Caco-2 (cell line): ENCODE data around the gene RBM47. TPM values are rescaled to one million over a fixed set of nuclear protein-coding genes. Genes with fewer than 3 reads are reported as not detected.

Source experiments
- BruUV-seq: library from RNA; stranded (reverse); fragments of 400-500 nt; replicated peaks from 2 replicates; lab custom pipeline; 2021; lab: Mats Ljungman, UMichigan
- CTCF ChIA-PET: fragments of 300-600 bp; sonication (Branson Sonifier 250); formaldehyde crosslinking; loops from one replicate; lab custom pipeline; 2022; ENCODE audit warnings: antibody characterized with exemption; lab: Charles Lee
- POLR2A ChIA-PET: fragments of 300-600 bp; sonication (Branson Sonifier 250); formaldehyde crosslinking; loops from one replicate; lab custom pipeline; 2022; ENCODE audit warnings: antibody characterized with exemption; lab: Charles Lee
- DNase-seq, 2 experiments: peaks; one replicate each; pipeline versions ENCODE4 v3.0.0 to v3.0.0-alpha.2; 2020 to 2022
- H3K27me3 ChIP-seq: replicated peaks from 2 replicates; pipeline ENCODE4 v1.6.0; 2011; ENCODE audit warnings: low read length; ENCODE audit not compliant: control insufficient read depth, insufficient read depth
- H3K36me3 ChIP-seq: 2 replicates; pipeline ENCODE4 v1.5.1; 2011; ENCODE audit warnings: low read length; ENCODE audit not compliant: control insufficient read depth, insufficient read depth
- H3K4me1 ChIP-seq: fragments of 250-450 bp; sonication (Bioruptor Pico); 2 replicates; pipeline ENCODE4 v1.5.1; 2020; ENCODE audit warnings: mild to moderate bottlenecking
- H3K4me3 ChIP-seq: 2 replicates; pipeline ENCODE4 v1.5.1; 2011; ENCODE audit warnings: low read depth, mild to moderate bottlenecking, control low read depth, low read length
- H3K9me3 ChIP-seq: fragments of 250-450 bp; sonication (Bioruptor Pico); 2 replicates; pipeline ENCODE4 v1.5.1; 2020; ENCODE audit warnings: mild to moderate bottlenecking, moderate library complexity
- H3K27ac Mint-ChIP-seq: one replicate; pipeline ENCODE4 v1.8.0; 2022; ENCODE audit warnings: mixed read lengths; ENCODE audit not compliant: unreplicated experiment
- H3K27me3 Mint-ChIP-seq: one replicate; pipeline ENCODE4 v1.8.0; 2022; ENCODE audit warnings: mixed read lengths; ENCODE audit not compliant: insufficient read depth, unreplicated experiment
- H3K36me3 Mint-ChIP-seq: one replicate; pipeline ENCODE4 v1.8.0; 2022; ENCODE audit warnings: mild to moderate bottlenecking, mixed read lengths; ENCODE audit not compliant: insufficient read depth, unreplicated experiment
- H3K4me1 Mint-ChIP-seq: one replicate; pipeline ENCODE4 v1.8.0; 2022; ENCODE audit warnings: low read depth, mixed read lengths; ENCODE audit not compliant: unreplicated experiment
- H3K4me3 Mint-ChIP-seq: one replicate; pipeline ENCODE4 v1.8.0; 2022; ENCODE audit warnings: mild to moderate bottlenecking, moderate library complexity, mixed read lengths; ENCODE audit not compliant: unreplicated experiment
- H3K9me3 Mint-ChIP-seq: one replicate; pipeline ENCODE4 v1.8.0; 2022; ENCODE audit warnings: mixed read lengths; ENCODE audit not compliant: unreplicated experiment
- intact Hi-C: fragments of 100-400 bp; cut with micrococcal nuclease; formaldehyde crosslinking; loops from one replicate; pipeline ENCODE4 v1.10.0; 2022; ENCODE audit not compliant: unreplicated experiment
- total RNA-seq: library from RNA; stranded (reverse); gene quantifications from 2 replicates; pipeline ENCODE4 v1.2.3, GENCODE V29; 2022
- TF ChIP-seq, protein P1 (sequence below), 2 experiments: fragments of 200-600 bp in 1 of 2; IDR thresholded peaks; 1 replicate in 1 of 2; 2 replicates in 1 of 2; pipeline versions ENCODE4 v1.5.1 to v1.8.0; 2011 to 2022; ENCODE audit warnings: antibody characterized with exemption in 1 of 2, control low read depth in 1 of 2, inconsistent platforms in 1 of 2, low read depth in 1 of 2, low read length in 1 of 2, mild to moderate bottlenecking in 1 of 2, moderate library complexity in 1 of 2; ENCODE audit not compliant: insufficient read depth in 1 of 2, severe bottlenecking in 1 of 2, unreplicated experiment in 1 of 2

RBM47 gene
- total RNA-seq, 1 experiment from 2014 or later: 62.1 TPM

DNA sequence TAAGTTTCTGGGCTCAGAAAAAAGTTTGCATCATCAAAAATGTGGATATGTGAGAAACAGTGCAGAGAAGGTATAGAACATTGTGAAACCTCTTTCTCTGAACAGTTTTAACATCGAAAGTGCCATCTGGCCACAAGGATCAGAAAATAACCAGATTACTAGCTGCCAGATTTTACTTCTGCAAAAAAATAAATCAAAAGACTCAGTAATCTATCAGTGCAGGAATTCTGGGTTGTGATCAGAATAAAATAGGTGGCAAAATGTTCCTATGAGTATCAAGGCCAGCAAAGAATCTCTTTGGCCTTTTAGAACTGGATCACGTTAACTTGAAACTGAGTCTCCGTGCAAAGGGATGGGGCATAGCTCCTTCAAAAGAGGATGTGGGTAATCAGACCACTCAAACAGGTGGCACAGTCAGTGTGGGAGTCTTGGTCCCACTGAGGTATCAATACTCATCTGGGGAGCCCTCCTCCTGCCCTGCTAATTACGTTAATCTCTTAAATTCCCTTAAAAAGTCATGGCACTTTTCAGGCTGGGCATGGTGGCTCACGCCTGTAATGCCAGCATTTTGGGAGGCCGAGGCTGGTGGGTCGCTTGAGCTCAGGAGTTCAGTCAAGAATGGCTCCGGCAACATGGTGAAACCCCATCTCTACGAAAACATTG is 26.7 kb upstream of the RBM47 start:
- Mint-ChIP-seq H3K36me3 (no peaks in the 10 kb centered on the region), H3K27me3 (no peaks in the 10 kb centered on the region), H3K27ac (no peak overlapping the region), H3K9me3 (no peaks in the 10 kb centered on the region), H3K4me3 (no peak overlapping the region), H3K4me1 (peaks cover 4% of the 10 kb centered on the region)
- ChIA-PET CTCF (no interaction called here), POLR2A (no interaction called here)
- H3K36me3 ChIP-seq: no peaks in the 10 kb centered on the region
- no TSS peak for BruUV-seq
- DNase-seq: no peak
- intact Hi-C loops: no loop called here
- H3K4me3 ChIP-seq: no peak overlapping the region
- no peaks in the 10 kb centered on the region for H3K9me3 ChIP-seq
- H3K27me3 ChIP-seq: no peaks in the 10 kb centered on the region
- TF ChIP-seq, protein P1, sequence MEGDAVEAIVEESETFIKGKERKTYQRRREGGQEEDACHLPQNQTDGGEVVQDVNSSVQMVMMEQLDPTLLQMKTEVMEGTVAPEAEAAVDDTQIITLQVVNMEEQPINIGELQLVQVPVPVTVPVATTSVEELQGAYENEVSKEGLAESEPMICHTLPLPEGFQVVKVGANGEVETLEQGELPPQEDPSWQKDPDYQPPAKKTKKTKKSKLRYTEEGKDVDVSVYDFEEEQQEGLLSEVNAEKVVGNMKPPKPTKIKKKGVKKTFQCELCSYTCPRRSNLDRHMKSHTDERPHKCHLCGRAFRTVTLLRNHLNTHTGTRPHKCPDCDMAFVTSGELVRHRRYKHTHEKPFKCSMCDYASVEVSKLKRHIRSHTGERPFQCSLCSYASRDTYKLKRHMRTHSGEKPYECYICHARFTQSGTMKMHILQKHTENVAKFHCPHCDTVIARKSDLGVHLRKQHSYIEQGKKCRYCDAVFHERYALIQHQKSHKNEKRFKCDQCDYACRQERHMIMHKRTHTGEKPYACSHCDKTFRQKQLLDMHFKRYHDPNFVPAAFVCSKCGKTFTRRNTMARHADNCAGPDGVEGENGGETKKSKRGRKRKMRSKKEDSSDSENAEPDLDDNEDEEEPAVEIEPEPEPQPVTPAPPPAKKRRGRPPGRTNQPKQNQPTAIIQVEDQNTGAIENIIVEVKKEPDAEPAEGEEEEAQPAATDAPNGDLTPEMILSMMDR (IDR thresholded peaks at IDR 0.05; ENCODE audit: insufficient read depth in 1 of 2, low read depth in 1 of 2, low read length in 1 of 2, severe bottlenecking in 1 of 2, unreplicated experiment in 1 of 2): no peak
- peaks cover 8% of the 10 kb centered on the region for H3K4me1 ChIP-seq

- peaks cover 27% of the 10 kb centered on the region for H3K4me1 ChIP-seq
- TF ChIP-seq, protein P1 (IDR thresholded peaks at IDR 0.05; ENCODE audit: insufficient read depth in 1 of 2, low read depth in 1 of 2, low read length in 1 of 2, severe bottlenecking in 1 of 2, unreplicated experiment in 1 of 2): no peak
- CTCF ChIA-PET: no interaction called here
- Mint-ChIP-seq H3K4me3 (peak overlapping the region; percentile 24), H3K36me3 (no peaks in the 10 kb centered on the region), H3K27ac (peak overlapping the region; percentile 75), H3K9me3 (no peaks in the 10 kb centered on the region), H3K27me3 (no peaks in the 10 kb centered on the region), H3K4me1 (peaks cover 21% of the 10 kb centered on the region)
- POLR2A ChIA-PET: no interaction called here
- no TSS peak for BruUV-seq
- no peaks in the 10 kb centered on the region for H3K36me3 ChIP-seq
- no peak overlapping the region for H3K4me3 ChIP-seq
- H3K9me3 ChIP-seq: no peaks in the 10 kb centered on the region
- DNase-seq: no peak
- H3K27me3 ChIP-seq: no peaks in the 10 kb centered on the region
- intact Hi-C loops: loop anchor here (2.0 kb wide), 1 partner anchor 20 kb away; no protein-coding TSS in a partner anchor
These were observed 21.6 kb upstream of the RBM47 start for GRCh38 chr4:40651280-40651679.

- no peak for DNase-seq
- Histone ChIP-seq H3K4me1 (peaks cover 27% of the 10 kb centered on the region), H3K9me3 (no peaks in the 10 kb centered on the region), H3K27me3 (no peaks in the 10 kb centered on the region), H3K36me3 (no peaks in the 10 kb centered on the region), H3K4me3 (no peak overlapping the region)
- ChIA-PET CTCF (no interaction called here), POLR2A (no interaction called here)
- no peak overlapping the region for H3K4me3 Mint-ChIP-seq
- no TSS peak for BruUV-seq
- no peaks in the 10 kb centered on the region for H3K9me3 Mint-ChIP-seq
- intact Hi-C loops: no loop called here
- H3K36me3 Mint-ChIP-seq: no peaks in the 10 kb centered on the region
- peaks cover 21% of the 10 kb centered on the region for H3K4me1 Mint-ChIP-seq
- H3K27me3 Mint-ChIP-seq: no peaks in the 10 kb centered on the region
- peak overlapping the region; percentile 44 for H3K27ac Mint-ChIP-seq
- TF ChIP-seq, protein P1 (IDR thresholded peaks at IDR 0.05; ENCODE audit: insufficient read depth in 1 of 2, low read depth in 1 of 2, low read length in 1 of 2, severe bottlenecking in 1 of 2, unreplicated experiment in 1 of 2): no peak
These were observed 19.7 kb upstream of the RBM47 start for GRCh38 chr4:40649321-40649720.
